ENCODE results near the gene TUBB1.

Gene TUBB1

DNA sequence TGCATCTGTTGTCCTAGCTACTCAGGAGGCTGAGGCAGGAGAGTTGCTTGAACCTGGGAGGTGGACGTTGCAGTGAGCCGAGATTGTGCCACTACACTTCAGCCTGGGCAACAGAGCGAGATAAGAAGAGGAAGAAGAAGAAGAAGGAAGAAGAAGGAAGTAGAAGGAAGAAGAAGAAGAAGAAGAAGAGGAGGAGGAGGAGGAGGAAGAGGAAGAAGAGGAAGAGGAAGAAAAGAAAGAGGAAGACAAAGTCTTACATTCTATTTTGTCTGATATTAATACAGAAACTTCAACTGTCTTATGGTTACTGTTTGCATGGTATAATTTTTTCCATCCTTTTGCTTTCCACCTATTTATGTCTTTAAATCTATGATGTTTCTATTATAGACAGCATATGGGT, 45.4 kb upstream of the TUBB1 start:
- Histone ChIP-seq H3K27me3 (ENCODE audit: control insufficient read depth, insufficient read depth, low read length) (no peaks in the 10 kb centered on the region), H3K4me3 (ENCODE audit: low read depth, low read length) (no peak overlapping the region), H3K9me3 (ENCODE audit: control insufficient read depth, low read length) (peaks cover 3% of the 10 kb centered on the region), H3K4me2 (ENCODE audit: low read length) (no peak overlapping the region), H3K79me2 (no peaks in the 10 kb centered on the region), H3K4me1 (no peaks in the 10 kb centered on the region), H2AFZ (no peak overlapping the region), H3K36me3 (ENCODE audit: control insufficient read depth, insufficient read depth, low read length) (no peaks in the 10 kb centered on the region), H3K27ac (no peak overlapping the region), H3K9ac (no peak overlapping the region)
- TF ChIP-seq, protein P1, sequence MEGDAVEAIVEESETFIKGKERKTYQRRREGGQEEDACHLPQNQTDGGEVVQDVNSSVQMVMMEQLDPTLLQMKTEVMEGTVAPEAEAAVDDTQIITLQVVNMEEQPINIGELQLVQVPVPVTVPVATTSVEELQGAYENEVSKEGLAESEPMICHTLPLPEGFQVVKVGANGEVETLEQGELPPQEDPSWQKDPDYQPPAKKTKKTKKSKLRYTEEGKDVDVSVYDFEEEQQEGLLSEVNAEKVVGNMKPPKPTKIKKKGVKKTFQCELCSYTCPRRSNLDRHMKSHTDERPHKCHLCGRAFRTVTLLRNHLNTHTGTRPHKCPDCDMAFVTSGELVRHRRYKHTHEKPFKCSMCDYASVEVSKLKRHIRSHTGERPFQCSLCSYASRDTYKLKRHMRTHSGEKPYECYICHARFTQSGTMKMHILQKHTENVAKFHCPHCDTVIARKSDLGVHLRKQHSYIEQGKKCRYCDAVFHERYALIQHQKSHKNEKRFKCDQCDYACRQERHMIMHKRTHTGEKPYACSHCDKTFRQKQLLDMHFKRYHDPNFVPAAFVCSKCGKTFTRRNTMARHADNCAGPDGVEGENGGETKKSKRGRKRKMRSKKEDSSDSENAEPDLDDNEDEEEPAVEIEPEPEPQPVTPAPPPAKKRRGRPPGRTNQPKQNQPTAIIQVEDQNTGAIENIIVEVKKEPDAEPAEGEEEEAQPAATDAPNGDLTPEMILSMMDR (IDR thresholded peaks at IDR 0.05), result no peak

DNA sequence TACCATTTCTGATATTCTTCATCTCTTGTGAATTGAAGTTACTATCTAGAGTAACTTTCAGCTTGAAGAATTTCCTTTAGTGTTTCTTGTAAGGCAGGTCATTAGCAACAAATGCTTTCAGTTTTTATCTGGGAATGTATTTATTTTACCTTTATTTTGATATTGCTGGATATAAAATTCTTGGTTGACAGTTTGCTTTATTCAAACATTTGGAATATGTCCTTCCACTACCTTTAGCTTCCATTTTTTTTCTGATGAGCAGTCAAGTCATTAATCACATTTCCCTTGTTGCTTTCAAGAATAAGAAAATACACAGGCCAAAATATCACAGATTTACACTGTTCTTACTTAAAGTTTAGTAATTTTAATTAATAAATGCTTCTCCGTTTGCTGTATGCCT, 43.9 kb upstream of the TUBB1 start:
- Histone ChIP-seq H3K9me3 (ENCODE audit: control insufficient read depth, low read length) (peaks cover 3% of the 10 kb centered on the region), H3K9ac (no peak overlapping the region), H3K4me1 (no peaks in the 10 kb centered on the region), H3K4me2 (ENCODE audit: low read length) (no peak overlapping the region), H3K79me2 (no peaks in the 10 kb centered on the region), H2AFZ (no peak overlapping the region), H3K27ac (no peak overlapping the region), H3K27me3 (ENCODE audit: control insufficient read depth, insufficient read depth, low read length) (no peaks in the 10 kb centered on the region), H3K36me3 (ENCODE audit: control insufficient read depth, insufficient read depth, low read length) (no peaks in the 10 kb centered on the region), H3K4me3 (ENCODE audit: low read depth, low read length) (no peak overlapping the region)
- TF ChIP-seq, protein P1 (IDR thresholded peaks at IDR 0.05), result no peak

DNA sequence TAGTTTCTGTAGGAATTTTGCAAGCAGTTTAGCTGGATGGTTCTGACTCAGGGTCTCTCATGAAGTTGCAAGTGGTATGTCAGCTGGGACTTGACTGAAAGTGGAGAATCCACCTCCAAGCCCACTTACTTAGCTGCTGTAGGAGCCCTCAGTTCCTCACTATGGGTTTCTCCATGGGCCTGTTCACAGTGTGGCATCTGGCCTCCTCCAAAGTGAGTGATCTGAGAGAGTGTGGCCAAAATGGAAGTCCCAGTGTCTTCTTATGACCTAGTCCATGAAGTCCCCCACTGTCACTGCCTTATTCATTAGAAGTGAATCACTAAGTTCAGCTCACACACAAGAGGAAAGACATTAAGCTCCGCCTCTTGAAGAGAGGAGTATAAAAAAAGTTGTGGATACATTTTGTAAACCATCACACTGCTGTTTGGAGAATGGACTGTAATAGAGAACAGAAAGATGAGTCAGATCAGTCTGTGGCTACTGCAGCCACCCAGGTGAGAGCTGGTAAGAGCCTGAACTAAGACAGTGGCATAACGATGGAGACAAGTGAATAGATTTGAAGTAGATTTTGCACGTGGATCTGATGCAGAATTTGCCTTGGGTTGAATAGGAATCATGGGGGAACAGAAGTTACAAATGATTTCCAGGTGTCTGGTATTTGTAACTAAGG, 43.0 kb upstream of the TUBB1 start:
- Histone ChIP-seq H3K27ac (no peak overlapping the region), H3K36me3 (ENCODE audit: control insufficient read depth, insufficient read depth, low read length) (no peaks in the 10 kb centered on the region), H3K9me3 (ENCODE audit: control insufficient read depth, low read length) (peaks cover 3% of the 10 kb centered on the region), H2AFZ (no peak overlapping the region), H3K79me2 (no peaks in the 10 kb centered on the region), H3K9ac (no peak overlapping the region), H3K4me3 (ENCODE audit: low read depth, low read length) (no peak overlapping the region), H3K4me1 (no peaks in the 10 kb centered on the region), H3K4me2 (ENCODE audit: low read length) (no peak overlapping the region), H3K27me3 (ENCODE audit: control insufficient read depth, insufficient read depth, low read length) (no peaks in the 10 kb centered on the region)
- TF ChIP-seq, protein P1 (IDR thresholded peaks at IDR 0.05), result no peak

DNA sequence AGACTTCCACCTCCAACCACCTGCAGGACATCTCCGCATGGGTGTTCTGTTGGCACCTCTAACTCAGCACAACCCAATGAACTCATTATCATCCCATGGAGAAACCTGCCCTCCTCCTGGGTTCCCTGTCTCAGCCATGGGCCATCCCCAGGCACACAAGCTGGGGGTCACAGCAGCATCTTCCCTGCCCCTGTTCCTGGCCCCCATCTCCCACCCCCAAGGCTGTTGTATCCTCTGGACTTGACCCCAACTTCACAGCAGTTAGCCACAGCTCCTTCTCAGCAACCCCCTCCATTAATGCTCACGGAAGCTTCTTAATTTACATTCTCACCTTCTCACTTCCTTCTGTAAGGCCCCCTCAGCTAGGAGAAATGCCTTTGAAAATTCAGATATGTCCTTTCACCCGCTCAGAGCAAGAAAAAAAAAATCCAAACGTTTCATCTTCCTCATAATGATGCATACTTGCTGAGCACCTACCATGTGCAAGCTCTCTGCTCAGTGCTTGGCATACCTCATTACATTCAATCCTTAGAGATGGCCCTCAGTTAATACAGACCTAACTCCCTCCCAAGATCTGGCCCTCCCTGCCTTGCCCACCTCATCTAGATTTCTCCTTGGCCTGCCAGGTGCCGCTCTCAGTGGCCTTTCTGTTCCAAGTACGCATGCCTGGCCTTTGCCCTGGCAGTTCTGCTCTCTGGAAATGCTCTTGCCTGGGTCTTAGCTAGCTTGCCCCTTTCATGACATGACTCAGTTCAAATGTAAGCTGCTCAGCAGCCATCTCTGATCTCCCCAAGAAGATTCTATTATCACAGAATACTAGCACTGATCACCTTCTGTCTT, 40.7 kb upstream of the TUBB1 start:
- Histone ChIP-seq H3K9ac (no peak overlapping the region), H3K27me3 (ENCODE audit: control insufficient read depth, insufficient read depth, low read length) (no peaks in the 10 kb centered on the region), H3K4me1 (peaks cover 5% of the 10 kb centered on the region), H3K9me3 (ENCODE audit: control insufficient read depth, low read length) (peaks cover 3% of the 10 kb centered on the region), H3K36me3 (ENCODE audit: control insufficient read depth, insufficient read depth, low read length) (no peaks in the 10 kb centered on the region), H3K27ac (no peak overlapping the region), H2AFZ (no peak overlapping the region), H3K4me2 (ENCODE audit: low read length) (no peak overlapping the region), H3K79me2 (peaks cover 7% of the 10 kb centered on the region), H3K4me3 (ENCODE audit: low read depth, low read length) (no peak overlapping the region)
- TF ChIP-seq, protein P1 (IDR thresholded peaks at IDR 0.05), result no peak
